ENCODE results near the gene BGLAP. TPM values are rescaled to one million over a fixed set of nuclear protein-coding genes. Genes with fewer than 3 reads are reported as not detected.
A peak's percentile ranks its signal among the peaks of the same experiment; 100 is the strongest.

BGLAP gene
- total RNA-seq, 1 donor from 2014 or later = 1.0 TPM

- Histone ChIP-seq H3K9me3 (ENCODE audit: control insufficient read depth in 3 of 3, low read length in 3 of 3) (no peaks in the 10 kb centered on the region), H3K36me3 (ENCODE audit: control insufficient read depth in 3 of 3, insufficient read depth in 3 of 3, low read length in 3 of 3) (peaks cover 69 to 81% (median 74%) of the 10 kb centered on the region in 3 donors), H3K9ac (ENCODE audit: low read depth in 1 of 3, low read length in 3 of 3) (no peak overlapping the region), H3K27me3 (ENCODE audit: control insufficient read depth in 3 of 3, insufficient read depth in 3 of 3, low read length in 3 of 3) (no peaks in the 10 kb centered on the region), H3K4me3 (ENCODE audit: low read length in 3 of 3) (no peak overlapping the region), H3K27ac (ENCODE audit: low read depth, low read length) (no peak overlapping the region), H3K4me1 (ENCODE audit: control insufficient read depth in 3 of 3, insufficient read depth in 3 of 3, low read length in 3 of 3) (no peaks in the 10 kb centered on the region)
Observed at GRCh38 chr1:156268336-156268735, 26.4 kb downstream of the BGLAP start.

GRCh38 chr1:156270314-156270713 lies 28.3 kb downstream of the BGLAP start:
- H3K27me3 ChIP-seq (ENCODE audit: control insufficient read depth in 3 of 3, insufficient read depth in 3 of 3, low read length in 3 of 3) = no peaks in the 10 kb centered on the region
- H3K36me3 ChIP-seq (ENCODE audit: control insufficient read depth in 3 of 3, insufficient read depth in 3 of 3, low read length in 3 of 3) = peaks cover 74 to 89% (median 81%) of the 10 kb centered on the region in 3 donors

DNA sequence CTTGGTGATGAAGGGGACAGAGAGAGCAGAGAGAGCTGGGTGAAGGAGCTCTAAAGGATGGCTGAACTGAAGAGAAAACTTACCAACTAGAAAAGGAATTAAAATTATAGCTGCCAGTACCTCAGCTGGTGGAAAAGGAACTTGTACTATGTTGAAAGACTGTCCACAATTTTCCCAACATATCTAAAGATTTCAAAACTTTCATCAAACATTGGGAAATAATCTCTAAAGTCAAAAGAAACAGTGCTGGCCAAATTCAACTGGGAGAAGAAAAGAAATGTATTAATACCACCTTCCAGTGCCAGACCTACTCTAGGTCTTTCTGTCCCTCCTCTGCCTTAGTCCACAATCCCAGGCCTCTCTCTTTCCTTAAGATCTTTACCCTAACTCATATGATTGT lies 34.5 kb downstream of the BGLAP start:
- Histone ChIP-seq H3K9ac (ENCODE audit: low read depth in 1 of 3, low read length in 3 of 3) (no peak overlapping the region), H3K4me3 (ENCODE audit: low read length in 3 of 3) (no peak overlapping the region), H3K27me3 (ENCODE audit: control insufficient read depth in 3 of 3, insufficient read depth in 3 of 3, low read length in 3 of 3) (no peaks in the 10 kb centered on the region), H3K9me3 (ENCODE audit: control insufficient read depth in 3 of 3, low read length in 3 of 3) (no peaks in the 10 kb centered on the region), H3K27ac (ENCODE audit: low read depth, low read length) (no peak overlapping the region), H3K4me1 (ENCODE audit: control insufficient read depth in 3 of 3, insufficient read depth in 3 of 3, low read length in 3 of 3) (peaks cover 15 to 21% (median 19%) of the 10 kb centered on the region in 3 donors), H3K36me3 (ENCODE audit: control insufficient read depth in 3 of 3, insufficient read depth in 3 of 3, low read length in 3 of 3) (peaks cover 66 to 70% (median 68%) of the 10 kb centered on the region in 3 donors)

More at GRCh38 chr1:156270314-156270713, 28.3 kb downstream of the BGLAP start:
- H3K27ac ChIP-seq (ENCODE audit: low read depth, low read length) = no peak overlapping the region
- H3K9ac ChIP-seq (ENCODE audit: low read depth in 1 of 3, low read length in 3 of 3) = no peak overlapping the region
- H3K9me3 ChIP-seq (ENCODE audit: control insufficient read depth in 3 of 3, low read length in 3 of 3) = no peaks in the 10 kb centered on the region
- H3K4me3 ChIP-seq (ENCODE audit: low read length in 3 of 3) = no peak overlapping the region
- H3K4me1 ChIP-seq (ENCODE audit: control insufficient read depth in 3 of 3, insufficient read depth in 3 of 3, low read length in 3 of 3) = no peaks in the 10 kb centered on the region

- H3K4me1 ChIP-seq (ENCODE audit: control insufficient read depth in 3 of 3, insufficient read depth in 3 of 3, low read length in 3 of 3) = peaks cover 20 to 24% (median 24%) of the 10 kb centered on the region in 3 donors
- no peak overlapping the region for H3K4me3 ChIP-seq (ENCODE audit: low read length in 3 of 3)
- H3K36me3 ChIP-seq (ENCODE audit: control insufficient read depth in 3 of 3, insufficient read depth in 3 of 3, low read length in 3 of 3) = peaks cover 62 to 65% (median 64%) of the 10 kb centered on the region in 3 donors
- H3K27me3 ChIP-seq (ENCODE audit: control insufficient read depth in 3 of 3, insufficient read depth in 3 of 3, low read length in 3 of 3) = no peaks in the 10 kb centered on the region
- no peak overlapping the region for H3K27ac ChIP-seq (ENCODE audit: low read depth, low read length)
- no peaks in the 10 kb centered on the region for H3K9me3 ChIP-seq (ENCODE audit: control insufficient read depth in 3 of 3, low read length in 3 of 3)
- H3K9ac ChIP-seq (ENCODE audit: low read depth in 1 of 3, low read length in 3 of 3) = peak overlapping the region in 1 of 3 donors; percentile 33
Observed at GRCh38 chr1:156276966-156277381, 35.0 kb downstream of the BGLAP start.

DNA sequence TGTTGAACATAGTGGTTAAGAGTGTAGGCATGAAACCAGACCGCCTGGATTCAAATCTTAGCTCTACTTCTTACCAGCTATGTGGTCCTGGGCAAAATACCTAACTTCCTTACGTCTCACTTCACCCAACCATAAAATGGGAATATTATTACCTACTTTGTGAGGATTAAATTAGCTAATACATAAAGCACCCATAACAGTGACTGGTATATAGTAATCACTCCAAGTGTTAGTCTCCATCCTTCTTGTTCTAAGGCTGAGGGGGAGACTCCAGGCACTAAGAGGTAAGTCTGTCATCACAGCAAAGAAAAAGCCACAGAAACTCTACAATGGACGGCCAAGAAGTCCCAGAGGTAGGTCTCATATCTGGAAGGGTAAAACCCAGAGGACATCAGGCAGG lies 37.9 kb downstream of the BGLAP start:
- Histone ChIP-seq H3K4me3 (ENCODE audit: low read length in 3 of 3) (no peak overlapping the region), H3K27me3 (ENCODE audit: control insufficient read depth in 3 of 3, insufficient read depth in 3 of 3, low read length in 3 of 3) (no peaks in the 10 kb centered on the region), H3K27ac (ENCODE audit: low read depth, low read length) (peak overlapping the region; percentile 92), H3K9ac (ENCODE audit: low read depth in 1 of 3, low read length in 3 of 3) (peak overlapping the region in 2 of 3 donors; percentile 4 to 40), H3K9me3 (ENCODE audit: control insufficient read depth in 3 of 3, low read length in 3 of 3) (no peaks in the 10 kb centered on the region), H3K4me1 (ENCODE audit: control insufficient read depth in 3 of 3, insufficient read depth in 3 of 3, low read length in 3 of 3) (peaks cover 29 to 43% (median 33%) of the 10 kb centered on the region in 3 donors), H3K36me3 (ENCODE audit: control insufficient read depth in 3 of 3, insufficient read depth in 3 of 3, low read length in 3 of 3) (peaks cover 35 to 37% (median 36%) of the 10 kb centered on the region in 3 donors)

DNA sequence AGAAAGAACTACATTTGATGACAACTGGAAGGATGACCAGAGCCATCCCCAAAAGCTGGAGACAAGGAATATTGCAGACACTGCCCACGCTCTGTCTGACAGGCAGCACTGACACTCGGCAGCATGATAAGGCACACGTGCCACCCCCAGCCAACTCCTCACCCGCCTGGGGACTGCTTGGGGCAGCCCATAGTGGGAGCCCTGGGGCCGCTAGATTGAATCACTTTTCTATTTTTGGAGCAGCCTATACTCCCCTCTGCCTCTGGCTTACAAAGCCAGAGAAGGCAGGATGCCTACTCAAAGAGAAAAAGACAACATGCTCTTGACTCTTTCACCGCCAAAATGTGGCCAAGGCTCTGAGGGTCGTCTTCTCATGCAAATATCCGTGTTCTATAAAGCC lies 39.3 kb downstream of the BGLAP start:
- no peaks in the 10 kb centered on the region for H3K9me3 ChIP-seq (ENCODE audit: control insufficient read depth in 3 of 3, low read length in 3 of 3)
- H3K4me3 ChIP-seq (ENCODE audit: low read length in 3 of 3) = peak overlapping the region; percentile 87 to 94 (median 93)
- peak overlapping the region; percentile 92 for H3K27ac ChIP-seq (ENCODE audit: low read depth, low read length)
- peak overlapping the region; percentile 88 to 94 (median 94) for H3K9ac ChIP-seq (ENCODE audit: low read depth in 1 of 3, low read length in 3 of 3)
- no peaks in the 10 kb centered on the region for H3K27me3 ChIP-seq (ENCODE audit: control insufficient read depth in 3 of 3, insufficient read depth in 3 of 3, low read length in 3 of 3)
- H3K36me3 ChIP-seq (ENCODE audit: control insufficient read depth in 3 of 3, insufficient read depth in 3 of 3, low read length in 3 of 3) = peaks cover 27 to 30% (median 30%) of the 10 kb centered on the region in 3 donors
- H3K4me1 ChIP-seq (ENCODE audit: control insufficient read depth in 3 of 3, insufficient read depth in 3 of 3, low read length in 3 of 3) = peaks cover 29 to 43% (median 33%) of the 10 kb centered on the region in 3 donors

GRCh38 chr1:156281693-156282478 lies 39.9 kb downstream of the BGLAP start:
- Histone ChIP-seq H3K4me1 (ENCODE audit: control insufficient read depth in 3 of 3, insufficient read depth in 3 of 3, low read length in 3 of 3) (peaks cover 29 to 43% (median 33%) of the 10 kb centered on the region in 3 donors), H3K4me3 (ENCODE audit: low read length in 3 of 3) (peak overlapping the region; percentile 87 to 94 (median 93)), H3K27me3 (ENCODE audit: control insufficient read depth in 3 of 3, insufficient read depth in 3 of 3, low read length in 3 of 3) (no peaks in the 10 kb centered on the region), H3K9ac (ENCODE audit: low read depth in 1 of 3, low read length in 3 of 3) (peak overlapping the region; percentile 88 to 94 (median 94)), H3K27ac (ENCODE audit: low read depth, low read length) (peak overlapping the region; percentile 92), H3K36me3 (ENCODE audit: control insufficient read depth in 3 of 3, insufficient read depth in 3 of 3, low read length in 3 of 3) (peaks cover 24 to 26% (median 25%) of the 10 kb centered on the region in 3 donors), H3K9me3 (ENCODE audit: control insufficient read depth in 3 of 3, low read length in 3 of 3) (no peaks in the 10 kb centered on the region)

GRCh38 chr1:156282479-156283222 lies 40.7 kb downstream of the BGLAP start, which contains the start of gene SMG5:
SMG5 (minus strand) TSS chr1:156282825; CDS start chr1:156282680, 145 bp downstream.
- Histone ChIP-seq H3K4me1 (ENCODE audit: control insufficient read depth in 3 of 3, insufficient read depth in 3 of 3, low read length in 3 of 3) (peaks cover 29 to 43% (median 33%) of the 10 kb centered on the region in 3 donors), H3K27ac (ENCODE audit: low read depth, low read length) (peak within 1 kb of the TSS; percentile 92), H3K36me3 (ENCODE audit: control insufficient read depth in 3 of 3, insufficient read depth in 3 of 3, low read length in 3 of 3) (peaks cover 18 to 22% (median 19%) of the 10 kb centered on the region in 3 donors)

GRCh38 chr1:156283521-156283920 lies 41.5 kb downstream of the BGLAP start:
- Histone ChIP-seq H3K36me3 (ENCODE audit: control insufficient read depth in 3 of 3, insufficient read depth in 3 of 3, low read length in 3 of 3) (peaks cover 11 to 14% (median 11%) of the 10 kb centered on the region in 3 donors), H3K27ac (ENCODE audit: low read depth, low read length) (peak overlapping the region; percentile 92), H3K4me1 (ENCODE audit: control insufficient read depth in 3 of 3, insufficient read depth in 3 of 3, low read length in 3 of 3) (peaks cover 29 to 43% (median 33%) of the 10 kb centered on the region in 3 donors), H3K9me3 (ENCODE audit: control insufficient read depth in 3 of 3, low read length in 3 of 3) (no peaks in the 10 kb centered on the region), H3K4me3 (ENCODE audit: low read length in 3 of 3) (peak overlapping the region; percentile 87 to 94 (median 93)), H3K27me3 (ENCODE audit: control insufficient read depth in 3 of 3, insufficient read depth in 3 of 3, low read length in 3 of 3) (no peaks in the 10 kb centered on the region), H3K9ac (ENCODE audit: low read depth in 1 of 3, low read length in 3 of 3) (peak overlapping the region; percentile 86 to 94 (median 94))

More at GRCh38 chr1:156282479-156283222, 40.7 kb downstream of the BGLAP start, which contains the start of gene SMG5:
- H3K4me3 ChIP-seq (ENCODE audit: low read length in 3 of 3) = peak within 1 kb of the TSS; percentile 87 to 94 (median 93)
- H3K9me3 ChIP-seq (ENCODE audit: control insufficient read depth in 3 of 3, low read length in 3 of 3) = no peaks in the 10 kb centered on the region
- peak within 1 kb of the TSS; percentile 88 to 94 (median 94) for H3K9ac ChIP-seq (ENCODE audit: low read depth in 1 of 3, low read length in 3 of 3)
- no peaks in the 10 kb centered on the region for H3K27me3 ChIP-seq (ENCODE audit: control insufficient read depth in 3 of 3, insufficient read depth in 3 of 3, low read length in 3 of 3)
